ENCODE measurements around the gene MPZL2.
A peak's percentile ranks its signal among the peaks of the same experiment; 100 is the strongest.

The MPZL2 gene

DNA sequence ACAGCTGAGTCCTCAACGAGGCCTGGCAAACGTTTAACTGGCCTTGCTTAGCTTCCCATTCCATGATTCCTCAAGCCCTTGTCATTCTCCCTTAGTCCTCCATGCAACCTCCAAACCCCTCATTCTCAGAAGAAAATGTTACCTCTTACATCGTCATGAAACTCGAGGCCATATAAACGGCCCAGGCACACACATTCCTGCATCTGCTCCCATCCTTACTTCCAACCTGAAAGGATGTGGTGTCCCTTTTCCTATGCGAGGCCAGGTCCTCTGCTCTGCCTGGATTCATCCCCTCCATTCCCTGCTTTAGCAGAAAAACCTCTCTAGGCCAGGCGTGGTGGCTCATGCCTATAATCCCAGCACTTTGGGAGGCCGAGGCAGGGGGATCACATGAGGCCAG is 20.9 kb downstream of the MPZL2 start:
- DNase-seq (ENCODE audit: low read depth in 3 of 3): no peak

DNA sequence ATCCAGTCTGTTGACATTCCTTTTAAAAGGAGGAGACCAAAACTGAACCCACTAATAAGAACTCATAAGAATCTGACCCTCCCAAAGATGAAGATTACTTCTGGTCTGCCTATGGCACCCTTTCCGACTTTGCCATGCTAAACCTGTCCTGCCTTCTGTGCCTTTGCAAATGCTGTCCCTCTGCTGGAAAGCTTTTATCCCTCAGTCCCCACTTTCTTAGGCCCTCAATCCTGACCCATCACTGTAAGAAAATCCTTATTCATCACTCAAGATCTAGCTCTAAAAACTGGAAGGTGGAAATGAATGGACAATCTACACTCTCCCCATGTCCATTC is 22.4 kb downstream of the MPZL2 start:
- no peak for DNase-seq (ENCODE audit: low read depth in 3 of 3)

DNA sequence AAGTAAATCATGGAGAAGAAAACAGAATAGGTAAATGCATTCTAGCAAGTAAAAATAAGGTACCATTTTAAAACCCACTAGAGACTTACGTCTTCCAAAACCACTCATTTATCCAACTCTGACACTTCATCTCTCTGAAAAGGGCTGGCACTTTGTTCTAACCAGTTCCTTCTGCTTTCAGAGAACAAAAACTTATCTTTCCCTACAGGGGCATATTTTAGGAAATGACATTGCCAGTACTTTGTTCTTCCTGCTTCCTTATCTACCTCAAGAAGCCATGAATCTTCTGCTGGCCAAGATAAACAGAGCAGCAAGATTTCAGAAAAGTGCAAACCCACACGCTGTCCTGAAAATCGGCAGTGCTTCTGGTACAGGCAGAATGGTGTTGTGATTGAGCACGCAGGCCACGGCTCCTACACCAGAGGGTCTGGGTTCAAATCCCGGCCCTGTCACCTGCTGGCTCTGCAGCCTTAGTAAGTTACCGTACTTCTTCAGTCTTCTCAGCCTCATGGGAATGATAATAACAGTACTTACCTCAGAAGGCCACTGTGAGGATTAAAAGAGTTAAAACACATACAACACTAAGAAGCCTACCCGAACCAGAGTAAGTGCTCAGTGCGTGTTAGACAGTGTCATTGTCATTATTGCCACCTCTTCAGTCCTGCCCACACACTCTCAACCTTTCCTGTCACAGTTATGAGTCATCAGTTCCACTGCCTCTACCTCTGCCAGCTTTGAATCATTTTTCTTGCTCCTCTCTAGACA is 22.9 kb downstream of the MPZL2 start:
- DNase-seq (ENCODE audit: low read depth in 3 of 3): peak in 2 of 3 experiments; percentile 48 to 56

DNA sequence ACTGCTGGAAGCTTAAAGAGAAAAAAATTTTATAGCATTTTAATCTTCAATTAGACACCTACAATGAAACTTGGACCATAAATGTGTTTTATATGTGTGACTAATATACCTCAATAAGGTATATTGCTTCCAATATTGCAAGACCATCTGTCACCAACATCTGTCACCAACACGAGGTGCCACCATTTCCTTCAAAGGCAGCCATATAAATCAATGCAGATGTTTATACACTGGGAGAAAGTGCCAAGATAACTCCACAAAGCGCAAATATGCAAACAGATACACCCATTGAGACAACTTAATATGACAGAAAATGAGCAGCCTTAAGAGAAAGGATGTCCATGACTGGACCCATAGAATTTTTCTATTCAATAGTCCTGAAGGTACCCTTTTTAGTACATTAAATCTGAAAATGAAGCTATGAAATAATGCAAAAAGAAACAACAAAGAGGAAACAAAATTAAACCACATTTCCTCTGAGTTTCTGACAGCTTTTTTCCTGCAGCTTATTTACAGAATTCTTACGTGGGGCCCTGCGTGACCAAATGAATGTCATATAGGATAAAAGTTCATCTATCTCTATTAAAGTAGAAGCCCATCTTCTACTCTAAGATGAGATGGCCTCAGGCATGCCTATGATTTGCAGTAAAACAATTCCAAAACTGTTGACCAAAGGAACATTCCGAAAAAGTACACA is 24.4 kb downstream of the MPZL2 start:
- DNase-seq (ENCODE audit: low read depth in 3 of 3): no peak

DNA sequence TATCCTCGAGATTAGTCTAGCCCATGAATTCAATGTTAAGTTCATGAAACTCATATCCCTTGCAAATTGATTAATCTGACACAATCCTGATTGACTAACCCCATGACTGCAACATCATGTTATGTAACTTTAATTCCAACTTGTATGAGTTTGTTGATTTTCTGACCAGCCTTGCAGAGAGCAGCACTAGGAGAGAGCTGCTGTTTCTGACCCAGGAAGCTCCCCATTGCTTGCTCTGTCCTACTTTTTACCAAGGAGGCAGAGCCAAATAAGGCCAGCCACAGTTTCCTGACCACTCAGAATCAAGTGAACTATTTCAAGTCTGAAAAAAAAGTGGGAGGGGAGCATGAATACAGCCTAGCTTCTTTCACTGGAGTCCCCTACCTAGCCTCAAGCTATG is 25.2 kb downstream of the MPZL2 start:
- DNase-seq (ENCODE audit: low read depth in 3 of 3): no peak

DNA sequence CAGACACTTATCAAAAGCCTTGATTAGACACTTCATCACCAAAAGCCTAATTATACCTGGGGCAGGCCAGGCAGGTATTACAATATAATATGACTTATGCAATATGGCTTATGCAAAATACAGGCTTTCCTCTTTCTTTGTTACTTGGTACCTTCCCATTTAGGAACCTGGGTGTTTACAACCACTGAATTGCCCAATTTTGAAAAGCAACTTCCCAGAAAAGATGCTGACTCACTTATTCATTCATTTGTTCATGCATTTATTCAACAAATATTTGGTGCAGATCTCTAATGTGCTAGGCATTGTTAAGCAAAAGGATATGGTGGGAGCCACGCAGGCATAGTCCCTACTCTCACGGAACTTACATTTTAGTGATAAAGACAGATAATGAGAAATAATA is 25.7 kb downstream of the MPZL2 start:
- DNase-seq (ENCODE audit: low read depth in 3 of 3): no peak

DNA sequence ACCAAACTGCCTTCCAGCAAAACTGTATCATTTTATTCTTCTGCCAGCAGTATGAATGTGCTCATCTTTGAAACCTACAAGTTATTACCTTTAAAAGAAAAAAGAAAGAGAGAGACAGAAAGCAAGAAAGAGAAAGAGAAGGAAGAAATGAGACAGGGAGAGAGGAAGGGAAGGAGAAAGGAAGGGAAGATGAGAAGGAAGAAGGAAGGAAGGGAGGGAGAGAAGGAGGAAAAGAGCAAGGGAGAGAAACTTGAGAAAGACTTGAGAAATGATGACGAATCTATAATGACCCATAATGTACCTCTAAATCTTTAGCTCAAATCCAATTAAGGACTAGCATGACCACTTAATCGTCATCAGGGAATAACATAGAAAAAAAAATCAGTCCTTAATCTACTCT is 27.9 kb downstream of the MPZL2 start:
- no peak for DNase-seq (ENCODE audit: low read depth in 3 of 3)

DNA sequence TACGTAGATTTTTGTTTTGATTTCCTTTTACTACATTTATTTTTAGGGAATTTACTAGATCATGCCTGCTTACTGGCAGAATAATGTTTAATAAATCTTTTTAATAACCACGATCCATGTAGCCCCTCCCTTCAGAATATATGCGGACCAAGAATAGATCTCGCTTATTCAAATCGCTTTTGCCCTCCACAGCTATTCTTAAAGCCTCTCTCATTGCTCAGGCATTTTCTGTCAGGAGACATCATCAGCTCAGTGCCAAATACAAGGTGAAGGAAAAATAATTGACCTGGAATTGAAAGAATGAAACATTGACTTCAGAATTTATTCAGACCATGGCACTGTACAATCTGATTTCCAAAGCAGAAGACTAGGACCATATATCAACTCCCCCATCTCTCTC is 29.3 kb downstream of the MPZL2 start:
- DNase-seq (ENCODE audit: low read depth in 3 of 3): no peak

DNA sequence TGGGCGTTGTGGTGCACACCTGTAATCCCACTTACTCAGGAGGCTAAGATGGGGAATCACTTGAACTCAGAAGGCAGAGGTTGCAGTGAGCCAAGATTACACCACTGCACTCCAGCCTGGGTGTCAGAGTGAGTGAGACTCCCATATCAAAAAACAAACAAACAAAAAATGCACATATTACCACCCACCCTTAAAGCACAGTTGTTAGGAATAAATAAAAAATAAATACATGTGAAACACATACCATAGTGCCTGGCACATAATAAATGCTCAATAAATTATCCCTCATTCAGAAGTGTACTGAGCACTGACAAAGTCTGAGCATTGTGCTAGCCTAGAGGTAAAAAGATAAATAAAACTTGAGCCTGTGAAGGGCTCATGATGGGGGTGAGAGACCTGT is 30.2 kb downstream of the MPZL2 start:
- DNase-seq (ENCODE audit: low read depth in 3 of 3): no peak

DNA sequence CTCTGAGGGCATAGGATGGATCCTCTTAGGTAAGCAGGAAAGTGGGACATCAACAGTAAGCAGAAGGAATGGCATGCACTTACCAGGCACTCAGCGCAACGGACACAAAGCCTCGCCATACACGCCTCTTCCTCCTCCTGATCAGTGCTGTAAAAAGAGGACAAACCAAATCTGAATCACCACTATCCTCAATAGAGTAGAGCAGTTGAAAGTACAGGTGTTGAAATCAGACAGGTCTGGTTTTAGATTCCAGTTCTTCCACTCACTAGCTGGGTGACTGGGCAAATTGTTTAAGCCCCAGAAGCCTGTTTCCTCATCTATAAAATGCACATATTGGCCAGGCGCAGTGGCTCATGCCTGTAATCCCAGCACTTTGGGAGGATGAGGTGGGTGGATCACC is 30.7 kb downstream of the MPZL2 start:
- DNase-seq (ENCODE audit: low read depth in 3 of 3): no peak

DNA sequence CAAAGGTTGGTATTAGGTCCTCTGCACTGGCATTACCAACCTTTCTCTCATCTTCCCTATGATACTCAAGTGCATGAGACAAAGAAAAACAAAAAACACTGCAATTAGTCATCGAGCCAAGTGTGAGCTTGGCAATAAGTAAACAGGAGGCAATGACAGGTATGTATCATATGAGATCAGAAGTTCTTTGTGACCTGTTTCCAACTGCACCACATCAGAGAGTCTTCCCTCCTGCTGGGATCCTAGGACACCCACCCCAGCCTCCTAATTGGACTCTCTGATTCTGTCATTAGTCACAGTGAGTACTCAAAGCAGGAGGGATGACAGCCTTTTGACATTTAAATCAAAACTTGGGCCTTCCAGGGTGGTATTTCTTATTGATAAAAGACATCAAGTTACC is 31.4 kb downstream of the MPZL2 start:
- peak in 1 of 3 experiments; percentile 31 for DNase-seq (ENCODE audit: low read depth in 3 of 3)

DNA sequence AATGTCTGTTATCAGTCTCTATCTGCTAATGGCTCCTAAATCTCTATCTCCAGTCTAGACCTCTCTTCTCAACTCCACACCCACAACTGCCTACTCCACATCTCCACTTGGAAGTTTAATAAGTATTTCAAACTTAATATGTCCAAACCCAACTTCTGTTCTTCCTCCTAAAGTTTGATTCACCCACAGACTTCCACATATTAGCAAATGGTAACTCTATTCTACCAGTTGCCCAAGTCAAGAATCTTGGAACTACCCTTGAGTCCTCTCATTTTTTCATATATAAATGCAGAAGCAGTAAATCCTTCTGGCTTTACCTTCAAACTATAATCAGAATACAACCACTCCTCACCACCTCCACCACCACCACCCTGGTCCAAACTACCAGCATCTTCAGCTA is 32.6 kb downstream of the MPZL2 start:
- no peak for DNase-seq (ENCODE audit: low read depth in 3 of 3)

DNA sequence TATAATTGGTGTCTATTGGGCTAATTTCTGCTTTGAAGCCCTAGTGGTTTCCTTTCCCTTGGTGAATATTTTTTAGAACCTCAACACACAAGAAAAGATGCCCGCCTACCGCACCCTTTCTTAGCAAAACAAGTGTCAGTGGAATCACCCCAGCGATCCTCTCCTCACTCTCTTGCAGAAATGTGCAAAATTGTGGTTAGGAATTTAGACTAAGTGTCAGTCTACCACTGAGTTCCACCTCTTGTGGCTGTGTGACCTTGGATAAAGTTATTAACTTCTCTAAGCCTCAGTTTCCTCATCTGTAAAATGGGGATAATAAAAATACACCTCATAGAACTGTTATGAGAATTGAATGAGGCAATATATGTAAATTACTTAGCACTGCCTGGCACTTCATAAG is 34.0 kb downstream of the MPZL2 start:
- DNase-seq (ENCODE audit: low read depth in 3 of 3): no peak

DNA sequence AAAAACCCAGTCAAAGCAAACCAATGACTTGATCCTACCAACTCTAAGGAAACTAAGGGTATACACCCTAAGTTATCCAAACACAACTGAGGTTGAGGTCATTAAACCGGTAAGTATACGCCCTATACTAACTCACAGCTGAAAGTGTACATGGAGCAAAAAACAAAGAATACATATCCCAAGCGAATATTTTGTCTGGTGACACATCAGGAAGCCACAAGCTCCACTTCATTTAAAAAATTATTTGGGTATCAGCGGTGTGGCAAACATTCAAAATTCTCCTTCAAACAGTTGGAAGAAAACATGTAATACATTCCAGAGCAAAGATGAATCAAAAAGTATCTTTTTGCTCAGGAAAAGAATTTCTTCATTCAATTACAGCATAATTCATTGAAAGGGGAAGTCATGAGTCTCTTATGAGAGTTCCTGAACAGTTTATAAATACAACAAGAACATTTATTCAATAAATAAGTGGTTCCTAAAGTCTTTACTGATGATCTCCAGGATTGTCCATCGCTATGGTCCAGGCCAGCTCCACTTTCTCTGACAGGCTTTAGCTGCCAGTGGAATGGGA is 34.7 kb downstream of the MPZL2 start:
- no peak for DNase-seq (ENCODE audit: low read depth in 3 of 3)

DNA sequence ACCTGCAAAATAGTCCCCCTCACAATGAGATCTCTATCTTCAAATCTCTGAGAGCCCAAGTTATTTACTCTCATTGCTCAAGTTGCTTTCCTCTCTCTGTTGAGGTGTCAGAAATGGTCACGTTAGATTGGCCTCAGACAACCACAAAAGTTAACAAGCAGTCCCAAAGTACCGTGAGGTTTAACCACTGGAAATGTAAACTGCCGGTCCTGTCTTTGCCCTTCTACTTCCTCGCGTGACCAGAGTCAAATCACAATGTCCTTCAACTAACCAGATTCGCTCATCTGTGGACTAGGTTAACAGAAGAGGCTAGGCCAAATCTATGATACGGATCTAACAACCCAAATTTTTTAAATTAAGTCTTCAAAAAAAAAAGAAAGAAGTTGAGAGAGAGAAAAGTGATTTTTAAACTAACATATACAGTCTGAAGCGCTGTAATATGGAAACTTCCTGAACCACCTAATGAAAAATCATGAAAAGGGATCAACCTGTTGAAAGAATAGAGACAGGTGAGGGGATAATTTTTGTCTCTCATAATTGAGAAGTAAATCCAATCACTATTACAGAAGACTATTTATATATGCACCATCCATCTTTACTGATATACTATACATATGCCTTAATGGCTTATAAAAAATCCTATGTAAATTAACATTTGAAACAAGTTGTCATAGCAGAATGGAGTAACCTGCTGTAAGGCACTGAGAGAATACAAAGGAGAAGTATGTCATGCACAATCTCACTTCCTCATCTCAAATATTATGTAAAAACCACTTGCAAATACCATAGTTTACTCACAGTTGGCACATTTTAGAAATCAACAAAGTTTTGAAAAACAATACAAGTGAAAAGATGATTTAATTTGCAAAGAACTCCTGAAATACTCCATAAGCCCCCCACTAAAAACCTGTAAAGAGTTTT is 36.0 kb downstream of the MPZL2 start:
- DNase-seq (ENCODE audit: low read depth in 3 of 3): no peak

DNA sequence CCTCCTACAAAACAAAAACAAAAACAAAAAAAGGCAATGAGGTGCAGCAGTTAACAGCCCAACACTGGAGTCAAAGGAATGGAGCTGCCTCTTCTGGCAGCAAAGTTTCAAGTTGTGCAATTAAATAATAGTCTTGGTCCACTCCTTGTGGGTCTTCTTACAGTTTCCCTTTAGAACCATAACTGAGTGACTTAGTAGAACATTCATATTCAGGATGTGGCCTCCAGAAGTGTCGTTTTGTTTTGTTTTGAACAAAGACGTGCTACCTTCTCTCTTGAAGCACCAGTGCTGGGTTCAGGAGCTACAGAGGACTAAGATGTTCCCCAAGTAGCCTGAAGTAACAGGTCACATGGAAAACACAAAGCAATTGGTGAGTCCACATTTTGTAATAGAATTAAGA is 37.3 kb downstream of the MPZL2 start:
- no peak for DNase-seq (ENCODE audit: low read depth in 3 of 3)

DNA sequence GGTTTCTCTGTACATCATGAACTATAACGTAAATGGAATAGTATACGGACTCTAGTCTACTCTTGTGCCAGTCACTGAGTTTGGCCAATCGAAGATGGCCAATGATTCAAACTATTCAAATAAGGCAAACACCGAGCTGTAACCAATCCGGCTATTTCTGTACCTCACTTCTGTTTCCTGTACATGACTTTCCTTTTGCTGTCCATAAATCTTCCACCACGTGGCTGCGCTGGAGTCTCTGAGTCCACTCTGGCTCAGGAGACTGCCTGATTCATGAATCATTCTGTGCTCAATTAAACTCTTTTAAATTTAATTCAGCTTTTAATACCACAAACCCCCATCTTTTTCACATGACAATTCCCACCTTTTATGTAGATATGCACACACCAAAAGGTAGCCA is 37.8 kb downstream of the MPZL2 start:
- DNase-seq (ENCODE audit: low read depth in 3 of 3): no peak

DNA sequence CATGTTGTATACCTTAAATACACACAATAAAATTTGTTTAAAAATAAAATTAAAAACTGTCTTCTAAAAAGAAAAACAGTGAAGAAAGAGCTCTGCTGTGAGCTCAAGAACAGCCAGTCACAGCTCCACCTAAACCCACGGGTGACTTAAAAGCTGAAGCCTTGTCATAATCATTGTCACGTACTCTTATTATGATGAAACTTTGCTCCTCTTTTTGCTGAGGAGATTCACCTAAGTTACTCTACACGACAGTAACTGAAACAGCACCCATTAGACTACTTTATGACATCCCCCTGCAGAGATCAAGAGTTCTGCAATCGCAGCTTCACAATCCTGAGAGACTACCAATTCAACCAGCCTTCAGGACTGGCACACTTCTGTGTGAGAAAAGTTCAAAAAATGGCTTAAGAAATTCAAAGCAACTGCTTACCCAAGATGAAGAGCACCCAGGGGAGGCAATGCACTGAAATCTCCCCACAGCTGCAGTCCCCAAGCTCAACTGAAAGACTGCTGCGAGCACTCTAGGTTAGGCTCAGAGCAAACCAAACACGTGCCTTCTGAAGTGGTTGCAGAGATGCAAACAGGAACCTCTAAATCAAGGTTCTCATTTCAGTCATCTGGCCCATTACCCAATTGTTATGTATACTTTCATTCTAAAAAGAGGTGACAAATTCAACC is 39.4 kb downstream of the MPZL2 start, which contains the start of gene JAML:
Gene JAML (minus strand): TSS at position 501 of the 678 bp plus-strand sequence. CDS start 10,145 bp downstream, outside the sequence.
- peak in 1 of 3 experiments; percentile 31 for DNase-seq (ENCODE audit: low read depth in 3 of 3)

DNA sequence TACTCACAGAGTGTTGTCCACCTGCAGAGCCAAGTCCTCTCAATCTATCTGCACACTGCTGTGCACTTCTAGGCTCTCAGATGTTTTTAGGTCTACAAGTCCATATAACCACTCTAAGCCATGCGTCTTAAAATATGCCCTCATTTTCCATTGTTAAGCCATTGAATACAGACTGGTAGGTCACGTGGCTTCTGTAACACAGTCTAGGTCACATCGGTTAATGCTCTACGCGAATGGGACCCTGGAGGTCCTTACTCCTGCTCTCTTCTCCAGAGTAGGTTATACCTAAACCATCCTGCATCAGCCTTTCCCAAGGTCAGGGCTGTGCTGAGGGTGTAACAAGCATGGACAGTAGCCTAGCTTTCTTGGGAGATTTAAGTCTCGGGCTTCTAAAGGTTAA is 40.1 kb downstream of the MPZL2 start:
- DNase-seq (ENCODE audit: low read depth in 3 of 3): no peak

DNA sequence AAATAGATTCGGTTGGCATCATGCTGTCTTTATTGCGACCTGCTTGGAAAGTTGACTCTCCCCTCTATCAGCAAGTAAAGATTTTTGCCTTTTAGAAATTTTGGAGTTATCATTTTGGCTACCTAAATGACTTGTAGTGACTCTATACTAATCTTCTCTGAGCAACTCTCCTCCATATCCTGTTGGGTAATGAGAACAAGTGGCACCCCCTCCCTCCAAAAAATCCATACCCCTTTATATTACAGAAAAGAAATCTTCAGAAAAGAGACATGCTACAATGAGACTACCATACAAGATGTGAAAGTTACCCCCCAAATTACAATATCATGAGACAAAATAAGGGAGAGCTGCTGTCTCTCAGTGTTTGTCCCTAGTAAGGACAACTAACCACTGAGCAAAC is 40.5 kb downstream of the MPZL2 start:
- no peak for DNase-seq (ENCODE audit: low read depth in 3 of 3)

DNA sequence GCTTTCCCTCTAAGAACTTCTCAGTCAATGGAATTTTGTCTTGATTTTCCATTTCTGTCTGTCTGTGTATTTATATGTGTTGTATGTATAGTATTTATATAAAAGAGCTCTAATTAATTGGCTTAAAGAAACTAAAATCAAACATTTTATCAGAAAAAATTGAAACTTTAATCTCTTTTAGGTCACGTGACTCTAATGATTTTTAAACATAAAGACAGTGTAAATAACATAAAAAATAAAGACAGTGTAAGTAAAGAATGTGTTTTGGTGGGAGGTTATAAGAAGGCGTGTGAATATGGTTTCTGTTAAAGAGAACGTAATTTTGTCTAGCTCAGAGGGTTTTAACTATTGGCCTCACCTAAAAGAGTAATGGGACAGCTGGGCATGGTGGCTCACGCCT is 41.7 kb downstream of the MPZL2 start:
- no peak for DNase-seq (ENCODE audit: low read depth in 3 of 3)

DNA sequence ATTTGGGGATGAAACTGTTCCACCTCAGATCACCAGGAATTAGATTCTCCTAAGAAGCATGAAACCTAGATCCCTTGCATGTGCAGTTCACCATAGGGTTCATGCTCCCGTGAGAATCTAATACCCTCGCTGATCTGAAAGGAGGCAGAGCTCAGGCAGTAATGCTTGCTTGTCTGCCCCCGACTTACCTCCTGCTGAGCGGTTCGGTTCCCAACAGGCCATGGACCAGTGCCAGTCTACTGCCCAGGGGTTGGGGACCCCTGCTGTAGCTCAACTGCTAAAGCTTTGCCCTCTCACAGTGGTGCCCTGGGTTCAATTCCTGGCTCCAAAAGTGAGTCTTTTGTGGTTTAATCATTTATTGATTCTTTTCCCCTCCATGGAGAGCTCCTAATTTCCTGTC is 42.7 kb downstream of the MPZL2 start:
- DNase-seq (ENCODE audit: low read depth in 3 of 3): no peak

All from stimulated activated CD4-positive, alpha-beta T cell treated with anti-CD3 and anti-CD28 coated beads, TNF-alpha, amount 100 ng/mL, for 4 hours (primary cell).